ENCODE measurements around the gene MANF. TPM values are rescaled to one million over a fixed set of nuclear protein-coding genes. Genes with fewer than 3 reads are reported as not detected.

The MANF gene
- total RNA-seq, 2 experiments from 2014 or later: 140 to 182 TPM

DNA sequence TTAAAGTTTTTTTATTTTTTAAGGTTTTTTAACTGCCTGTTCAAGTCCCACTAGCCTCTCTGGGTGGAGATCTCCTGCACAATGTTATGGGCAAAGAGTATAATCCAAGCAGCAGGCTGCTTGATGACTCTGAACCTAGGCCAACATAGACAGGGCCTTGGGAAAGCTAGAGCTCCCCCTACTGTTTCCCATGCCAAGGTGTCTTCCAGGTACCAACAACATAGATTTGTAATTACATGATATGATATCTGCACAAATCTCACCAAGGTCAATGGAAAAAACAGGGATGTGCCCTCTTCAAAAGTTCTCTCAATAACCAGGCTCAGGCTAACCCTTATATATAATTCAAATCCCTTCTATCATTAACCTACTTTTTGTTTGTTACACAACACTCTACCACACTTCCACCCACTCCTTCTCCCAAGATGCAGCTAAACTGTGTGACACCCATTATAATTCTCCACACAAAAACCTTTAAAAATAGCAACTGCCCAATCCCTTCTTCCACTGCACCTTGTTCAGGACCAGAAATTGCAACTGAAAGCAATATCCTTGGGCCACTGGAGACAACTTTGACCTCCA, 49.7 kb downstream of the MANF start:
- CTCF ChIA-PET: interaction anchor here (0.7 to 2.3 kb wide), 13 partner anchors 9 to 864 kb away, joined by 3 to 13 read pairs (median 4); partner anchors contain the start of gene DCAF1
- Mint-ChIP-seq H3K27ac (no peak overlapping the region), H3K36me3 (peaks cover 13% of the 10 kb centered on the region), H3K9me3 (ENCODE audit: low read depth) (no peaks in the 10 kb centered on the region), H3K4me1 (peaks cover 3% of the 10 kb centered on the region), H3K27me3 (no peaks in the 10 kb centered on the region), H3K4me3 (no peak overlapping the region)
- ATAC-seq (peak; percentile 89), DNase-seq (peak; percentile 64)

DNA sequence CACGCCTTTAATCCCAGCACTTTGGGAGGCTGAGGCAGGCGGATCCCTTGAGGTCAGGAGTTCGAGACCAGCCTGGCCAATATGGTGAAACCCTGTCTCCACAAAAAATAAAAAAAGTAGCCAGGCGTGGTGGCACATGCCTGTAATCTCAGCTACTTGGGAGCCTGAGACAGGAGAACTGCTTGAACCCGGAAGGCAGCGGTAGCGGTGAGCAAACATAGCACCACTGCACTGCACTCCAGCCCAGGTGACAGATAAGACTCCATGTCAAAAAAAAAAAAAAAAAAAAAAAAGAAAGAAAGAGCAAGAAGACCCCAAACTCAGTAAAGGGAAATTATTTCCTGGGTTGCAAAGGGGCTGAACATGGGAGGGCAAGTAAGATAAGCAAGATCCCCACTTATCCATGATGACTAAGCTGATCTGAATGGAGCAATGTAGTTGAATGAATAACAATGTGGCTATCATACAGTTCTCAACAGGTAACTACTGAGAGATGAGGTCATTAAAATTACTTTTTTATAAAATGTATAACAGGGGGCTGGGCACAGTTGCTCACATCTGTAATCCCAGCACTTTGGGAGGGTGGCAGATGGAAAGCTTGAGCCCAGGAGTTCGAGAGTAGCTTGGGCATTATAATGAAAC, 52.0 kb downstream of the MANF start:
- CTCF ChIA-PET: interaction anchor here (0.9 to 1.0 kb wide), 2 partner anchors 9 to 47 kb away, joined by 3 read pairs; no protein-coding TSS in a partner anchor
- Mint-ChIP-seq H3K27me3 (no peaks in the 10 kb centered on the region), H3K4me1 (peaks cover 10% of the 10 kb centered on the region), H3K36me3 (peaks cover 27% of the 10 kb centered on the region), H3K9me3 (ENCODE audit: low read depth) (no peaks in the 10 kb centered on the region), H3K27ac (no peak overlapping the region), H3K4me3 (no peak overlapping the region)
- no peak for ATAC-seq
- no peak for DNase-seq

Other genes starting within 250 kb of the MANF start
- gene RBM15B, start 6.0 kb downstream of the MANF start, total RNA-seq: 10 to 100 TPM; 28.7 to 36.1 TPM
- 10 to 100 TPM; 34.9 to 41.7 TPM for gene DCAF1, start 114.7 kb downstream of the MANF start, total RNA-seq
- 10 to 100 TPM; 34.0 to 35.1 TPM for gene RAD54L2, start 153.4 kb downstream of the MANF start, total RNA-seq

Measured in activated CD8-positive, alpha-beta memory T cell treated with anti-CD3 and anti-CD28 coated beads, Interleukin-2, amount 10 ng/mL, durations not matched to agents 7 days and 5 days (primary cell).